CD8-positive, alpha-beta memory T cell (primary cell): Measurements from ENCODE around the gene PDZK1. TPM values are rescaled to one million over a fixed set of nuclear protein-coding genes. Genes with fewer than 3 reads are reported as not detected.

ENCODE experiments used
- CTCF ChIA-PET: fragments of 350-600 bp; sonication (Branson Sonifier 250); formaldehyde crosslinking; loops from one replicate; lab custom pipeline; 2021; ENCODE audit warnings: antibody characterized with exemption; lab: Charles Lee
- POLR2A ChIA-PET: fragments of 350-600 bp; sonication (Branson Sonifier 250); formaldehyde crosslinking; loops from one replicate; lab custom pipeline; 2021; ENCODE audit warnings: antibody characterized with exemption; lab: Charles Lee
- DNase-seq, 5 donors: peaks; one replicate each; pipeline versions ENCODE4 v3.0.0 to v3.0.0-alpha.2; 2020 to 2022; ENCODE audit warnings: mixed read lengths in 1 of 5
- H3K27ac ChIP-seq: one replicate; pipeline ENCODE4 v1.7.0; 2013; ENCODE audit warnings: low read depth, mild to moderate bottlenecking, low read length, moderate library complexity
- H3K27me3 ChIP-seq: 2 replicates; pipeline ENCODE4 v1.7.0; 2013; ENCODE audit warnings: low read length, mild to moderate bottlenecking; ENCODE audit not compliant: insufficient read depth, poor library complexity, severe bottlenecking
- H3K36me3 ChIP-seq: 2 replicates; pipeline ENCODE4 v1.7.0; 2013; ENCODE audit warnings: mild to moderate bottlenecking, low read length, moderate library complexity; ENCODE audit not compliant: insufficient read depth
- H3K4me1 ChIP-seq: 2 replicates; pipeline ENCODE4 v1.7.0; 2013; ENCODE audit warnings: mild to moderate bottlenecking, low read length, moderate library complexity; ENCODE audit not compliant: insufficient read depth
- H3K4me3 ChIP-seq: 2 replicates; pipeline ENCODE4 v1.7.0; 2013; ENCODE audit warnings: mild to moderate bottlenecking, low read length
- H3K9me3 ChIP-seq: 2 replicates; pipeline ENCODE4 v1.7.0; 2013; ENCODE audit warnings: mild to moderate bottlenecking, low read length
- H3K27ac Mint-ChIP-seq, 8 donors: one replicate each; pipeline ENCODE4 v1.8.0; 2020 to 2021; ENCODE audit warnings: mixed read lengths in 8 of 8, mild to moderate bottlenecking in 6 of 8, inconsistent platforms in 3 of 8, moderate library complexity in 3 of 8
- H3K27me3 Mint-ChIP-seq, 2 donors: one replicate each; pipeline ENCODE4 v1.8.0; 2020 to 2021; ENCODE audit warnings: mixed read lengths in 2 of 2, mild to moderate bottlenecking in 1 of 2, moderate library complexity in 1 of 2
- H3K36me3 Mint-ChIP-seq, 3 donors: one replicate each; pipeline ENCODE4 v1.8.0; 2020 to 2021; ENCODE audit warnings: mixed read lengths in 3 of 3, inconsistent platforms in 1 of 3, mild to moderate bottlenecking in 1 of 3
- H3K4me1 Mint-ChIP-seq, 3 donors: one replicate each; pipeline ENCODE4 v1.8.0; 2020 to 2021; ENCODE audit warnings: mixed read lengths in 3 of 3, inconsistent platforms in 1 of 3, mild to moderate bottlenecking in 1 of 3
- H3K4me3 Mint-ChIP-seq, 7 donors: one replicate each; pipeline ENCODE4 v1.8.0; 2020 to 2021; ENCODE audit warnings: mixed read lengths in 7 of 7, mild to moderate bottlenecking in 6 of 7, moderate library complexity in 4 of 7, inconsistent platforms in 2 of 7
- H3K9me3 Mint-ChIP-seq, 5 donors: one replicate each; pipeline ENCODE4 v1.8.0; 2020 to 2022; ENCODE audit warnings: mixed read lengths in 5 of 5, mild to moderate bottlenecking in 3 of 5, moderate library complexity in 2 of 5, inconsistent platforms in 1 of 5
- polyA plus RNA-seq: library from polyadenylated mRNA; unstranded; fragments of 300-500 nt; fragmentation: Illumina TruSeq; gene quantifications from one replicate; pipeline ENCODE4 v1.2.3, GENCODE V29; 2021
- total RNA-seq, 2 experiments: library from RNA; stranded (reverse); gene quantifications; one replicate each; pipeline ENCODE4 v1.2.3, GENCODE V29; 2021

Gene PDZK1
- total RNA-seq (not detected), polyA plus RNA-seq (0.53 TPM)

DNA sequence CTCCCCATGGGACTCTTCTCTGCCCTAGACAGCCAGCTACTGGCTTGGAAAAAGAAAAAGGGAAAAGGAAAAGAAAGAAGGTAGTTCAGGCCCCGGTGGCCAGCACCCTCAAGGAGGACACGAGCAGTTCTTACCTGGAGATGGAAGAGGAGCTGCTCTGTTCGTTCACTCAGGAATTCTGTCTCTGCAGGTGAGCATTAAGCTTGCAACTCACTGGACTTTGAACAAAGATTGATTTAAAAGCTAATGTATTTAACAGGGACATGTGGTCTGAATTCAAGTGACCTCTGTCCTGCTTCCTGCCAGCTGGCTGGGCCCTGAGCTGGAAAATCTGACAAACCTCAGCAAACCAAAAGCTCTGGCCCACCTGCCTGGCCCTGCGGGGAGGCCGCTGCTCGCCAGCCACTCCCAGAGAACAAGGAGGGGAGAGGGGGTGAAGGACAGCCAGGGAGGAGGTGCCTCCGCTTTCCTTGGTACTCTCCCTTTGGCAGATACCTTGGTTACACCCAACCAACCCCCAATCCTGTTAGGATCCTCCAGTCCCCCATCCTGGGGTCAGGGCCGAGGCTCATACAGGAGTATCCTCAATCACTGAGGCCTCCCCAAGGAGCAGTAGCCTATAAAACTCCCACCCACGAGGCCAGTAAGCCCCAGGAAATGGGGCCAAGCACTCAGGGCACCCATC is at the start of gene PDZK1:
Gene PDZK1 (minus strand): TSS at position 186 of the 685 bp plus-strand sequence. CDS start 19,347 bp downstream, outside the sequence.
- ChIA-PET CTCF (no interaction called here), POLR2A (no interaction called here)
- Histone ChIP-seq H3K36me3 (no peaks in the 10 kb centered on the region), H3K27me3 (no peaks in the 10 kb centered on the region), H3K27ac (no peak within 1 kb of the TSS), H3K4me1 (no peaks in the 10 kb centered on the region), H3K9me3 (no peaks in the 10 kb centered on the region), H3K4me3 (no peak within 1 kb of the TSS)
- Mint-ChIP-seq H3K27me3 (no peaks in the 10 kb centered on the region), H3K36me3 (no peaks in the 10 kb centered on the region), H3K4me3 (peak within 1 kb of the TSS in 1 of 7 donors; percentile 40), H3K4me1 (peaks cover 0 to 5% (median 4%) of the 10 kb centered on the region in 3 donors), H3K9me3 (no peaks in the 10 kb centered on the region), H3K27ac (peak within 1 kb of the TSS in 3 of 8 donors; percentile 64 to 86 (median 68))
- no peak for DNase-seq

DNA sequence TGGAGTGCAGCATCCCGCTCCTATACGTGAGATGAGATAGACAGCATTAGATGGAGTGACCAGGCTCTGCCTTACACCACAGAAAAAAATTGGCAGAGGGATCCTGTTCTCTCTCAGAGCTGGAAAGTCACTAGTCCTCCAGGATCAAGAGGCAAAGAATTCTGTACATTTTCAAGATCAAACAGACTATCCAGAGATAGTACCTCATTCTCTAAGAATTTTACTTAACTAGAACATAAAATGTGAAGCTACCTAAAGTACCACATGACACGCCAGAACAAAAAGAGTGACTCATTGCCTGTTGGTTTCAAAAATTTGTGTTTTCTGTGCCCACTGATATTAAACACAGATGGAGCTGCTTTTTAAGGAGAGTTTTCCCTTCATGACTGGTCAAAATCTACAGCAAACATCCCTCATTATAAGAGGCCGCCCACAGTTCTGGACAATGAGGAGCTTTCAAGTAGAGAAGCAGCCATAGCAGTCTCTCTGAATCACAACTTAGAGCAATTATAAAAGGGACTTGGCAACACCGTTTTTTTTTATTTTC is 44.4 kb upstream of the PDZK1 start:
- H3K36me3 ChIP-seq, result peaks cover 26% of the 10 kb centered on the region
- H3K27ac Mint-ChIP-seq, result peak overlapping the region in 1 of 8 donors; percentile 23
- CTCF ChIA-PET, result interaction anchor here (0.8 kb wide), 1 partner anchor 29 kb away, joined by 3 read pairs; no protein-coding TSS in a partner anchor

DNA sequence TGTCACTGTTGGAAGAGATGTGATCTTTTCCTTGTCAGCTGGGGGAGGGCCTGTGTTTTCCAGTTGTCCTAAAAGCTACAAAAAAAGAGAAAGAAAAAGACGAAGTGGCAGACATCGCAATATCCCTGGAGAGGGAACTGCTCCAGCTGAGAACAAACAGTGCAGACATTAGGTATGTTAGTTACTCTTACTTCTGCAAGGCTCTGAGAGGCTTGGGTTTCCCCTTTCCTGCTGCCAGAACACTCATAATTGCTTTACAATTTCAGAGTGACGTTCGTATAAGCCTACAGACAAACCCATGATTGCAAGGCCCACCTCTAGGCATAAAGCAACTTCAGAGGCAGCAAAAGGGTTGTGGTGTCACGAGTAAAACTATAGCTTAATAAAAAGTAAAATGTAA is 43.3 kb upstream of the PDZK1 start:
- ChIA-PET CTCF (no interaction called here), POLR2A (no interaction called here)
- Mint-ChIP-seq H3K27ac (peak overlapping the region in 1 of 8 donors; percentile 14), H3K4me1 (no peaks in the 10 kb centered on the region), H3K27me3 (no peaks in the 10 kb centered on the region), H3K9me3 (no peaks in the 10 kb centered on the region), H3K4me3 (no peak overlapping the region), H3K36me3 (peaks cover 7 to 80% (median 25%) of the 10 kb centered on the region in 3 donors)
- H3K27ac ChIP-seq, result no peak overlapping the region
- no peak for DNase-seq
- H3K9me3 ChIP-seq, result no peaks in the 10 kb centered on the region
- H3K27me3 ChIP-seq, result no peaks in the 10 kb centered on the region
- H3K36me3 ChIP-seq, result peaks cover 28% of the 10 kb centered on the region
- no peak overlapping the region for H3K4me3 ChIP-seq
- H3K4me1 ChIP-seq, result no peaks in the 10 kb centered on the region

More for the DNA sequence above, 44.4 kb upstream of the PDZK1 start:
- Mint-ChIP-seq H3K4me1 (no peaks in the 10 kb centered on the region), H3K4me3 (no peak overlapping the region), H3K27me3 (no peaks in the 10 kb centered on the region), H3K9me3 (no peaks in the 10 kb centered on the region), H3K36me3 (peaks cover 7 to 84% (median 25%) of the 10 kb centered on the region in 3 donors)
- POLR2A ChIA-PET, result no interaction called here
- Histone ChIP-seq H3K27ac (no peak overlapping the region), H3K9me3 (no peaks in the 10 kb centered on the region), H3K27me3 (no peaks in the 10 kb centered on the region), H3K4me3 (no peak overlapping the region), H3K4me1 (no peaks in the 10 kb centered on the region)
- DNase-seq, result no peak

DNA sequence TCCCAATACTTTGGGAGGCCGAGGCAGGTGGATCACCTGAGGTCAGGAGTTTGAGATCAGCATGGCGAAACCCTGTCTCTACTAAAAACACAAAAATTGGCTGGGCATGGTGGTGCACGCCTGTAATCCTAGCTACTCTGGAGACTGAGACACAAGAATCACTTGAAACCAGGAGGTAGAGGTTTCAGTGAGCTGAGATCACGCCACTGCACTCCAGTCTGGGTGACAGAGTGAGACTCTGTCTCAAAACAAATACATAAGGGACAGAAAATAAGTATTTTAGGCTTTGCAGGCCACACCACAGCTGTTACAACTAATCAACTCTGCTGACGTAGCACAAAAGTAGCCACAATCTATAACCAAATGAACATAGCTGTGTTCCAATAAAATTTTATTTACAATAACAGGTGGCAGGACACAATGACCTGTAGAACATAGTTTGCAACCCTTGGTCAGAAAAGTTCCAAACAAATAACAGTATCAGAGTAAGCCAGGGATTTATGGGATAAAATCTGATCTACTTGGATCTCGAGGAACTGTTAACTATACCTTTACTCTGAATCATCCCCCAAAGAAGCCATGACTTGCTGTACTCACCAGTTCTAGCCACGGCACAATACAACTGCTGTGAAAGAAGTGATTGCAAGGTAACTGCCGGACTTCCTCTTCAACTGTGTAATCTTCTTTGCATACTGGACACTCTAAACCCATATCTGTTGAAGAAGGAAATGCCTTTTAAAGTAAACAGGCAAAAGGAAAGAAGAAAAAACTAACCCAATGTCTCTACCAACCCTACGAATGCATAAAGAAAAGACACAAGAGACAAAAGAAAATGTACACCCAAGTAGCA is 40.5 kb upstream of the PDZK1 start:
- Mint-ChIP-seq H3K36me3 (peaks cover 20 to 85% (median 35%) of the 10 kb centered on the region in 3 donors), H3K4me1 (no peaks in the 10 kb centered on the region), H3K9me3 (no peaks in the 10 kb centered on the region), H3K4me3 (no peak overlapping the region), H3K27me3 (no peaks in the 10 kb centered on the region), H3K27ac (peak overlapping the region in 6 of 8 donors; percentile 10 to 83 (median 60))
- H3K36me3 ChIP-seq, result peaks cover 30% of the 10 kb centered on the region
- no peak for DNase-seq
- no peaks in the 10 kb centered on the region for H3K27me3 ChIP-seq
- POLR2A ChIA-PET, result no interaction called here
- CTCF ChIA-PET, result no interaction called here
- no peak overlapping the region for H3K4me3 ChIP-seq
- H3K4me1 ChIP-seq, result no peaks in the 10 kb centered on the region
- no peaks in the 10 kb centered on the region for H3K9me3 ChIP-seq
- H3K27ac ChIP-seq, result no peak overlapping the region

DNA sequence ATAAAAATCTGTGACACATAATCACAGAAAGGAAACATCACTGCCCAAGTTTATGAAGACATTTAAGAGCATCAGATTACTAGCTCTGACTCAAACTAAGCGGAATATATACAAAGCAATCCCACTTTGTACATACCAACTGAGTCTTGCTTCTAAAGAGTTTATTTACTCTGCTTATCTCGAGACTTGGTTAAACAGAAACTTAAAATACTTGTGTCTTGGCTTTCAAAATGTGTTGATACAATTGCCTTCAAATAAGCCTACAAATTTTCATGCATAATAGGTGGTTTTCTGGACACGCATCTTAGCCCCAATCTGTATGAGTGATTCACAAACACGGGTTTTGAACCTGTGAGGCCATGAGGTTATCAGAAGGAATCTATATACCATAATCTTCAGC is 33.1 kb upstream of the PDZK1 start:
- peaks cover 13 to 44% (median 22%) of the 10 kb centered on the region in 3 donors for H3K36me3 Mint-ChIP-seq
- Histone ChIP-seq H3K4me1 (no peaks in the 10 kb centered on the region), H3K27ac (no peak overlapping the region), H3K36me3 (peaks cover 12% of the 10 kb centered on the region), H3K9me3 (no peaks in the 10 kb centered on the region), H3K27me3 (no peaks in the 10 kb centered on the region), H3K4me3 (no peak overlapping the region)
- no peak overlapping the region for H3K4me3 Mint-ChIP-seq
- CTCF ChIA-PET, result interaction anchor here (4.4 kb wide), 1 partner anchor 20 kb away, joined by 23 read pairs; the partner anchor contains the start of gene CD160
- no peaks in the 10 kb centered on the region for H3K27me3 Mint-ChIP-seq
- POLR2A ChIA-PET, result no interaction called here
- DNase-seq, result no peak
- no peaks in the 10 kb centered on the region for H3K4me1 Mint-ChIP-seq
- no peaks in the 10 kb centered on the region for H3K9me3 Mint-ChIP-seq
- H3K27ac Mint-ChIP-seq, result peak overlapping the region in 1 of 8 donors; percentile 25

DNA sequence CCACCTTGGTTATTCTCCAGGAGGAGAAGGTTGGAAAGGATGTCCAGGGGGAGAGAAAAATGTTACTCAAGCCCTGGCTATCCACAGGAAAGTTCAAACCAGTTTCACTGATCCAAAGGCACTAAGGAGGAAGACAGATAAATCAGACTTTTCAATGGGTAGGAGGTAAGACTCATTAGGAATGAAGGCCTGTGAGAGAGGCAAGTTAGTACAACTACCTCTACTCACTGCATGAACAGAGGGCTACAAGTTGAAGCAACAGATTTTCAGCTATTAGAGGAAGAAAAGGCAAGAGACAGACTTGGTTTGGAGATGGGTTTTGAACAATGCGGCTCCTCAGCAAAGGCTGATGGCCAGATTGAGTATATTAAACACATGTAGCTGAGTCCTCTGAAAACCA is 29.0 kb upstream of the PDZK1 start:
- H3K36me3 Mint-ChIP-seq, result peaks cover 0 to 10% (median 6%) of the 10 kb centered on the region in 3 donors
- POLR2A ChIA-PET, result no interaction called here

DNA sequence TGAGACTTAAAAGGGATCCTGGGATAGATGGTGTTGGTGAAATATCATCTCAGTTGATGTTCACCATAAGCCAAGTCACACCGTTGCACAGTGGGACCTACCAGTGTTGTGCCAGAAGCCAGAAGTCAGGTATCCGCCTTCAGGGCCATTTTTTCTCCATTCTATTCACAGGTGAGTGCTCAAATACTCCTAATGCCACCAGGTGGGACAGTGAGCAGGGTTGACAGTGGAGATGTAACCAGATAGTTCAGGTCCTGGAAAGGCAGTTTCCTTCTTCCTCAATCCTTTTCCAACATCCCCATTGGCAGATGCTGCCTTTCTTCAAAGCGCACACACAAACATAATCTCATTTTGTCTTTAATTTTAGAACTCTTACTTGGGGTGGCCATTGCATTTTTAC is 23.7 kb upstream of the PDZK1 start:
- DNase-seq, result no peak
- CTCF ChIA-PET, result no interaction called here
- Histone ChIP-seq H3K36me3 (no peaks in the 10 kb centered on the region), H3K9me3 (no peaks in the 10 kb centered on the region), H3K27me3 (no peaks in the 10 kb centered on the region), H3K4me1 (no peaks in the 10 kb centered on the region), H3K4me3 (no peak overlapping the region), H3K27ac (no peak overlapping the region)
- H3K9me3 Mint-ChIP-seq, result no peaks in the 10 kb centered on the region
- no peaks in the 10 kb centered on the region for H3K4me1 Mint-ChIP-seq
- POLR2A ChIA-PET, result no interaction called here
- H3K27me3 Mint-ChIP-seq, result no peaks in the 10 kb centered on the region
- H3K27ac Mint-ChIP-seq, result peak overlapping the region in 2 of 8 donors; percentile 5 to 19
- no peak overlapping the region for H3K4me3 Mint-ChIP-seq
- peaks cover 0 to 9% (median 7%) of the 10 kb centered on the region in 3 donors for H3K36me3 Mint-ChIP-seq

More for the DNA sequence above, 29.0 kb upstream of the PDZK1 start:
- Mint-ChIP-seq H3K27me3 (no peaks in the 10 kb centered on the region), H3K4me3 (no peak overlapping the region), H3K27ac (peak overlapping the region in 4 of 8 donors; percentile 32 to 71 (median 46)), H3K4me1 (no peaks in the 10 kb centered on the region), H3K9me3 (no peaks in the 10 kb centered on the region)
- no peak for DNase-seq
- Histone ChIP-seq H3K9me3 (no peaks in the 10 kb centered on the region), H3K27ac (no peak overlapping the region), H3K27me3 (no peaks in the 10 kb centered on the region), H3K36me3 (no peaks in the 10 kb centered on the region), H3K4me1 (no peaks in the 10 kb centered on the region), H3K4me3 (no peak overlapping the region)
- CTCF ChIA-PET, result interaction anchor here (4.4 kb wide), 1 partner anchor 16 kb away, joined by 23 read pairs; the partner anchor contains the start of gene CD160
